ENCODE results near the gene DHRS11.
"Not testable (repeated sequence)": the region's sequence is repeated elsewhere in the genome, so short reads cannot be mapped to it uniquely, and the experiment has no call there.

DHRS11 gene

DNA sequence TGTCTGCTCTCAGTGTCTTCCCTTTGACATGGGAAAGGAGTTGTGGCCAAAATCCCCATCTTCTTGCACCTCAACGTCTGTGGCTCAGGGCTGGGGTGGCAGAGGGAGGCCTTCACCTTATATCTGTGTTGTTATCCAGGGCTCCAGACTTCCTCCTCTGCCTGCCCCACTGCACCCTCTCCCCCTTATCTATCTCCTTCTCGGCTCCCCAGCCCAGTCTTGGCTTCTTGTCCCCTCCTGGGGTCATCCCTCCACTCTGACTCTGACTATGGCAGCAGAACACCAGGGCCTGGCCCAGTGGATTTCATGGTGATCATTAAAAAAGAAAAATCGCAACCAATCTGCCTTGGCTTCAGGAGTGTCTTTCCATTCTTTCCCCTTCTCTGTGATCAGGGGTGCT is 8.8 kb downstream of the DHRS11 start:
- TF ChIP-seq CTCF (IDR thresholded peaks at IDR 0.05; ENCODE audit: insufficient read depth, low read depth, low read length, missing control alignments) = no peak
- no peak for DNase-seq (ENCODE audit: low read depth)
- H3K4me3 ChIP-seq (ENCODE audit: low read length) = peak overlapping the region; percentile 80

DNA sequence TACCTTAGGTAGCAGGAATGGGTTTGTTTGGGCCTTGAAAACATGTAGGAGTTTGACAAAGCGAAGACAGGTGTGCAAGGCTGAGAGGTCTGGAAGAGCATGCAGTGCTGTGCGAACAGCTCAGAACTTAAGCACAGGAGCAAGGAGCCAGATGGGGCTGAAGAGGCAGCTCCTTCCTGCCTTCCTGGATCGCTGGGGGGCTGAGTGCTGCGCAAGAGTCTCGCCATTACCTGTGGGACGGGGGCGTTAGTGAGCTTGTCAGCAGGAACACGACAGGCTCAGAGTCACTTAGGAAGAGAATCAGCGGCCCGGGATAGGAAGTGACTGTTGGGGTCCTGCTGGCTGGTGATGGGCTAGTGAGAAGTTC is 9.2 kb downstream of the DHRS11 start:
- DNase-seq (ENCODE audit: low read depth) = no peak
- TF ChIP-seq CTCF (IDR thresholded peaks at IDR 0.05; ENCODE audit: insufficient read depth, low read depth, low read length, missing control alignments) = no peak

DNA sequence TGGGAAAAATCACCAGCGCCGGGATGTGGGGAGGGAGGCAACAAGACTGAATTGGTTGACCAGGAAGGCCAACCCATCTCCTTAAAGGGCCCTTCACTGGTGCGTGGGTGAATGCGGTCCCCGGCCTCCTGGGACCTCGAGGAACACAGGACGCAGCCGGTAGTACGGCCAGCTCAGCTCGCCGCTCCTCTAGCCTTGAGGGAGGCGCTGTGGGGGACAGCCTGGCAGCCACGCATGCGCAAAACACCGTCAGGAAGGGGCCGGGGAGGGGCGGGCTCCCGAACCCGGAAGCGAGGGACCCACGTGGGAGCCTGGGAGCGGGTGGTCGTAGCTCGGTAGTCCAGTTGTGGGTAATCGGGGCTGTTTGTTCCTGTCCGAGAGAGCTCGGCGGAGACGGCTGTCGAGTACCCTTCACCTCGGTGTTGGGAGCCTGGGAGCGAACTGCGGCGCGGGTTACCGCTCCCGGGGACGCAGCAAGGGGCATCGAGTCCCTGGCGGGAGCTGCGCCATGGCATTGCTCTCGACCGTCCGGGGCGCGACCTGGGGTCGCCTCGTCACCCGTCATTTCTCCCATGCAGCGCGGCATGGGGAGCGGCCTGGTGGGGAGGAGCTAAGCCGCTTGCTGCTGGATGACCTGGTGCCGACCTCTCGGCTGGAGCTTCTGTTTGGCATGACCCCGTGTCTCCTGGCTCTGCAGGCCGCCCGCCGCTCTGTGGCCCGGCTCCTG is 9.8 kb downstream of the DHRS11 start, which contains the start of gene MRM1:
MRM1 (plus strand) TSS at position 281 of the 727 bp plus-strand sequence; CDS start at position 509, 228 bp downstream.
- no peak for TF ChIP-seq CTCF (IDR thresholded peaks at IDR 0.05; ENCODE audit: insufficient read depth, low read depth, low read length, missing control alignments)
- peak within 1 kb of the TSS; percentile 80 for H3K4me3 ChIP-seq (ENCODE audit: low read length)

More for the DNA sequence above, 9.2 kb downstream of the DHRS11 start:
- peak overlapping the region; percentile 80 for H3K4me3 ChIP-seq (ENCODE audit: low read length)

GRCh38 chr17:36602030-36602748 is 10.5 kb downstream of the DHRS11 start:
- H3K4me3 ChIP-seq (ENCODE audit: low read length) = peak overlapping the region; percentile 80
- DNase-seq (ENCODE audit: low read depth) = peak; percentile 39
- TF ChIP-seq CTCF (IDR thresholded peaks at IDR 0.05; ENCODE audit: insufficient read depth, low read depth, low read length, missing control alignments) = no peak

More for the DNA sequence above, 9.8 kb downstream of the DHRS11 start, which contains the start of gene MRM1:
- DNase-seq (ENCODE audit: low read depth) = peak; percentile 88

DNA sequence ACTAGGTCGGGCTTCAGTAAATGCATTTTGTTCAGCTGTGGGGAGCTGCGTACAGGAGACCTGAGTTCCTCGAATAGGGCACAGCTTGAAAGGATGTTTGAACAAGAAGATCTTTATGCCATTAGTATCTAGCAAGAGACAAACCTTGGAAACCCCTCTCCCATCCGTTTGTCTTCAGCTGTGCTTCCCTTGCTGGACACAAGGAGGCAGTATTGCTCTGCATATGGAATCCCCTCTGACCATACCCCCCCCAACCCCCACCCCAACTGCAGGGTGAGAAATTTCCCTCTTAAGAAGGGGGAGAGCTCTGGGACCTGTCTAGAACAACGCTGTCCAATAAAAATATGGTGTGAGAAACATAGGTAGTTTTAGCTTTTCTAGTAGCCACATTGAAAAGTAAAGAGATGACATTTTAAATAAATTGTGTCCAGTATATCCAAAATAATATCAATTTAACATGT is 11.3 kb downstream of the DHRS11 start:
- peak; percentile 69 for DNase-seq (ENCODE audit: low read depth)
- TF ChIP-seq CTCF (IDR thresholded peaks at IDR 0.05; ENCODE audit: insufficient read depth, low read depth, low read length, missing control alignments) = peak; percentile 88
- H3K4me3 ChIP-seq (ENCODE audit: low read length) = peak overlapping the region; percentile 80

GRCh38 chr17:36605028-36605427 is 13.3 kb downstream of the DHRS11 start:
- not testable (repeated sequence) for DNase-seq (ENCODE audit: low read depth)

GRCh38 chr17:36608280-36608679 is 16.6 kb downstream of the DHRS11 start:
- no peak for DNase-seq (ENCODE audit: low read depth)
- H3K4me3 ChIP-seq (ENCODE audit: low read length) = no peak overlapping the region
- no peak for TF ChIP-seq CTCF (IDR thresholded peaks at IDR 0.05; ENCODE audit: insufficient read depth, low read depth, low read length, missing control alignments)

More at GRCh38 chr17:36605028-36605427, 13.3 kb downstream of the DHRS11 start:
- H3K4me3 ChIP-seq (ENCODE audit: low read length) = not testable (repeated sequence)

All from epithelial cell of esophagus (primary cell).